GM04504 (cell line): ENCODE data around the gene CCDC85C.

Experiments
- DNase-seq: peaks from one replicate; pipeline ENCODE4 v3.0.0-alpha.2; 2012; ENCODE audit warnings: low read depth

CCDC85C gene

GRCh38 chr14:99556134-99556791, 47.7 kb downstream of the CCDC85C start:
- no peak for DNase-seq

- DNase-seq: no peak
Measured at GRCh38 chr14:99554757-99555531, 49.1 kb downstream of the CCDC85C start.

- DNase-seq: no peak
Measured at GRCh38 chr14:99554184-99554583, 49.8 kb downstream of the CCDC85C start.

- no peak for DNase-seq
Measured at GRCh38 chr14:99552572-99553216, 51.3 kb downstream of the CCDC85C start.

GRCh38 chr14:99552021-99552553, 51.9 kb downstream of the CCDC85C start:
- no peak for DNase-seq

GRCh38 chr14:99551034-99551922, 52.7 kb downstream of the CCDC85C start:
- no peak for DNase-seq

- no peak for DNase-seq
Measured at GRCh38 chr14:99550387-99550992, 53.5 kb downstream of the CCDC85C start.

- DNase-seq: no peak
Measured at GRCh38 chr14:99549684-99550083, 54.3 kb downstream of the CCDC85C start.

- DNase-seq: no peak
Measured at GRCh38 chr14:99548871-99549515, 55.0 kb downstream of the CCDC85C start.

- no peak for DNase-seq
Measured at GRCh38 chr14:99548255-99548654, 55.8 kb downstream of the CCDC85C start.

- DNase-seq: no peak
Measured at GRCh38 chr14:99546234-99546879, 57.6 kb downstream of the CCDC85C start.

- DNase-seq: no peak
Measured at GRCh38 chr14:99545586-99545985, 58.4 kb downstream of the CCDC85C start.

- no peak for DNase-seq
Measured at GRCh38 chr14:99544991-99545390, 59.0 kb downstream of the CCDC85C start.

GRCh38 chr14:99543985-99544384, 60.0 kb downstream of the CCDC85C start:
- DNase-seq: no peak

GRCh38 chr14:99543370-99543769, 60.6 kb downstream of the CCDC85C start:
- DNase-seq: no peak

GRCh38 chr14:99542566-99542965, 61.4 kb downstream of the CCDC85C start:
- DNase-seq: no peak

GRCh38 chr14:99541677-99542470, 62.1 kb downstream of the CCDC85C start:
- DNase-seq: no peak

GRCh38 chr14:99541211-99541610, 62.8 kb downstream of the CCDC85C start:
- DNase-seq: no peak

GRCh38 chr14:99540196-99541032, 63.6 kb downstream of the CCDC85C start:
- no peak for DNase-seq
